Kidney (tissue), 14 donors: ENCODE measurements around the gene UTP25. TPM values are rescaled to one million over a fixed set of nuclear protein-coding genes. Genes with fewer than 3 reads are reported as not detected.

Experiments used
- DNase-seq, 5 donors: peaks; one replicate each; pipeline ENCODE4 v3.0.0-alpha.2; 2013 to 2020
- FAIRE-seq: peaks from 2 replicates; lab custom pipeline; 2012; peaks lifted over from hg19 to GRCh38; lab: Jason Lieb, UNC
- H3K27ac ChIP-seq, 2 donors: one replicate each; pipeline ENCODE4 v1.7.0; 2013; ENCODE audit warnings: low read depth in 2 of 2, low read length in 2 of 2, inconsistent platforms in 1 of 2
- H3K27me3 ChIP-seq: one replicate; pipeline ENCODE4 v1.7.1; 2013; ENCODE audit warnings: low read length, inconsistent platforms; ENCODE audit not compliant: control insufficient read depth, insufficient read depth
- H3K36me3 ChIP-seq, 3 donors: one replicate each; pipeline versions ENCODE4 v1.7.0 to v1.7.1; 2013; ENCODE audit warnings: low read length in 3 of 3, control low read depth in 1 of 3, inconsistent platforms in 1 of 3; ENCODE audit not compliant: insufficient read depth in 3 of 3, control insufficient read depth in 2 of 3
- H3K4me1 ChIP-seq, 3 donors: one replicate each; pipeline versions ENCODE4 v1.7.0 to v1.7.1; 2013; ENCODE audit warnings: low read length in 3 of 3, inconsistent platforms in 1 of 3, low read depth in 1 of 3; ENCODE audit not compliant: control insufficient read depth in 2 of 3, insufficient read depth in 2 of 3
- H3K4me3 ChIP-seq, 3 donors: one replicate each; pipeline versions ENCODE4 v1.7.0 to v1.8.1; 2013; ENCODE audit warnings: low read length in 3 of 3, control low read depth in 1 of 3, inconsistent platforms in 1 of 3
- H3K9ac ChIP-seq, 3 donors: one replicate each; pipeline versions ENCODE4 v1.7.0 to v1.7.1; 2013; ENCODE audit warnings: low read length in 3 of 3, control low read depth in 1 of 3, inconsistent platforms in 1 of 3
- H3K9me3 ChIP-seq, 3 donors: one replicate each; pipeline versions ENCODE4 v1.7.0 to v1.7.1; 2013; ENCODE audit warnings: low read length in 3 of 3, control low read depth in 1 of 3, inconsistent platforms in 1 of 3; ENCODE audit not compliant: control insufficient read depth in 2 of 3, insufficient read depth in 1 of 3
- CTCF ChIP-seq: IDR thresholded peaks from 3 replicates; pipeline ENCODE4 v1.5.1; 2012; ENCODE audit warnings: mild to moderate bottlenecking, moderate library complexity, borderline replicate concordance; ENCODE audit not compliant: insufficient read depth; ENCODE audit errors: extremely low read depth
- intact Hi-C: fragments of 100-400 bp; cut with DNase I; formaldehyde crosslinking; loops from one replicate; pipeline ENCODE4 v1.11.1; 2022
- polyA plus RNA-seq: library from polyadenylated mRNA; stranded (reverse); fragments of 350-450 nt; fragmentation: Illumina TruSeq; extraction: RNeasy Lipid Tissue Mini Kit (QIAGEN cat#74804); gene quantifications from one replicate; pipeline ENCODE4 v1.2.3, GENCODE V29; 2014; ENCODE audit warnings: low read depth, low replicate concordance; ENCODE audit not compliant: insufficient read depth
- total RNA-seq: library from RNA; stranded (reverse); fragmentation: NEBNext Ultra II Directional; extraction: Animal tissue kit (Norgen Biotek cat#: 25700); gene quantifications from one replicate; pipeline ENCODE4 v1.2.1, GENCODE V29; 2021
- donor health status: control.
- donor health status: control.
- donor health status: control.
- donor health status: control.
- donor health status: control.
- donor health status: DM: yes; HTN: yes; CAD: no.
- donor health status: Normal renal cell carcinoma (clear cell type).

UTP25 gene
- total and polyA plus RNA-seq, 2 donors from 2014 or later: 2.0 to 8.9 TPM

- Histone ChIP-seq H3K9me3 (no peaks in the 10 kb centered on the region), H3K36me3 (no peaks in the 10 kb centered on the region), H3K9ac (peak overlapping the region in 1 of 3 donors; percentile 91), H3K27ac (no peak overlapping the region), H3K4me3 (peak overlapping the region; percentile 70 to 90 (median 90)), H3K27me3 (no peaks in the 10 kb centered on the region), H3K4me1 (peaks cover 0 to 29% (median 26%) of the 10 kb centered on the region in 3 donors)
- no peak for TF ChIP-seq CTCF
- intact Hi-C loops: no loop called here
- DNase-seq: peak in 3 of 5 donors; percentile 17 to 61 (median 37)
- FAIRE-seq: no peak
These were observed 44.4 kb upstream of the UTP25 start for GRCh38 chr1:209783386-209783785.

GRCh38 chr1:209784265-209785169 lies 43.3 kb upstream of the UTP25 start, which contains the start of gene C1orf74:
TSS of gene C1orf74 (minus strand) at chr1:209784559. CDS start at chr1:209783634, 925 bp downstream.
- peaks cover 0 to 29% (median 26%) of the 10 kb centered on the region in 3 donors for H3K4me1 ChIP-seq
- H3K9ac ChIP-seq: peak within 1 kb of the TSS; percentile 43 to 91 (median 88)
- intact Hi-C loops: no loop called here
- H3K27me3 ChIP-seq: no peaks in the 10 kb centered on the region
- H3K36me3 ChIP-seq: peaks cover 0 to 2% (median 0%) of the 10 kb centered on the region in 3 donors
- peak; percentile 99 to 100 (median 100) for DNase-seq
- no peaks in the 10 kb centered on the region for H3K9me3 ChIP-seq
- H3K27ac ChIP-seq: peak within 1 kb of the TSS; percentile 85 to 86
- peak; percentile 83 for FAIRE-seq
- no peak for TF ChIP-seq CTCF
- peak within 1 kb of the TSS; percentile 73 to 90 (median 90) for H3K4me3 ChIP-seq

- Histone ChIP-seq H3K9me3 (no peaks in the 10 kb centered on the region), H3K4me3 (no peak overlapping the region), H3K27me3 (no peaks in the 10 kb centered on the region), H3K4me1 (peaks cover 0 to 26% (median 21%) of the 10 kb centered on the region in 3 donors), H3K36me3 (peaks cover 0 to 5% (median 3%) of the 10 kb centered on the region in 3 donors), H3K9ac (no peak overlapping the region), H3K27ac (no peak overlapping the region)
- intact Hi-C loops: no loop called here
- no peak for TF ChIP-seq CTCF
- FAIRE-seq: no peak
- no peak for DNase-seq
These were observed 42.2 kb upstream of the UTP25 start for GRCh38 chr1:209785592-209785991.
